ENCODE results near the gene CCNE1. TPM values are rescaled to one million over a fixed set of nuclear protein-coding genes. Genes with fewer than 3 reads are reported as not detected.
A peak's percentile ranks its signal among the peaks of the same experiment; 100 is the strongest.

CCNE1 gene
- total RNA-seq, 2 donors from 2014 or later: 33.3 to 34.9 TPM

DNA sequence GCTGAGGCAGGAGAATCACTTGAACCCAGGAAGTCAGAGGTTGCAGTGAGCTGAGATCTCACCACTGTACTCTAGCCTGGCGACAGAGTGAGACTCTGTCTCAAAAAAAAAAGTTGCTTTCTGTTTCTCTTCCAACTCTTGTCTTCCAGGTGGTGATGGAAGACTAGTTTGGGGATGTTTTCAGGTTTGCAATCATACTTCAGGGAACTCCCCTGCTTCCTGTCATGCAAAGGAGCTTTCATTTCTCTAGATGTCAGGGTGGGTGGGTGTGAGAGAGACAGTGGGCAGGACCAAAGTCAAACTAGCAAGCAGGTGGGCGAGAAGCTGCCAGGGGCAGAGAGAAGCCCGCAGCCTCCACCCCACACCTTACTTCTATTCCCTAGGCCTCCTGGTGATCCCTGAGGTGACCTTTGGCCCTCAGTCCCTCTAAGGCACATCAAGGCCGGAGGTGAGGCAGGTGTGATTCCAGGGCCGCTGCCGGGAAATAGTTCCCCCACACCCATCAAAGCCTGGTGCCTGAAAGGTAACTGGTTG is 25.7 kb downstream of the CCNE1 start:
- Histone ChIP-seq H3K9me3 (ENCODE audit: control insufficient read depth, low read length) (no peaks in the 10 kb centered on the region), H3K36me3 (ENCODE audit: control insufficient read depth, insufficient read depth, low read length) (no peaks in the 10 kb centered on the region), H3K27ac (ENCODE audit: low read depth, low read length) (no peak overlapping the region), H3K27me3 (ENCODE audit: control insufficient read depth, insufficient read depth, low read length, poor library complexity, severe bottlenecking) (peaks cover 11% of the 10 kb centered on the region), H3K4me3 (ENCODE audit: low read length) (no peak overlapping the region), H3K4me1 (ENCODE audit: control insufficient read depth, insufficient read depth, low read length) (no peaks in the 10 kb centered on the region), H3K9ac (ENCODE audit: extremely low read depth, low read length, poor library complexity, severe bottlenecking) (no peak overlapping the region)
- Mint-ChIP-seq H3K27ac (no peak overlapping the region), H3K4me3 (no peak overlapping the region), H3K36me3 (ENCODE audit: low read depth) (no peaks in the 10 kb centered on the region), H3K9me3 (no peaks in the 10 kb centered on the region), H3K27me3 (ENCODE audit: insufficient read depth) (peaks cover 13% of the 10 kb centered on the region), H3K4me1 (no peaks in the 10 kb centered on the region)
- DNase-seq: no peak
- 77 to 89% methylated on average over 3 to 6 of the region's 6 CpGs for WGBS, 2 experiments (ENCODE audit: insufficient coverage in 1 of 2, insufficient read length in 1 of 2)
- TF ChIP-seq, protein P1, sequence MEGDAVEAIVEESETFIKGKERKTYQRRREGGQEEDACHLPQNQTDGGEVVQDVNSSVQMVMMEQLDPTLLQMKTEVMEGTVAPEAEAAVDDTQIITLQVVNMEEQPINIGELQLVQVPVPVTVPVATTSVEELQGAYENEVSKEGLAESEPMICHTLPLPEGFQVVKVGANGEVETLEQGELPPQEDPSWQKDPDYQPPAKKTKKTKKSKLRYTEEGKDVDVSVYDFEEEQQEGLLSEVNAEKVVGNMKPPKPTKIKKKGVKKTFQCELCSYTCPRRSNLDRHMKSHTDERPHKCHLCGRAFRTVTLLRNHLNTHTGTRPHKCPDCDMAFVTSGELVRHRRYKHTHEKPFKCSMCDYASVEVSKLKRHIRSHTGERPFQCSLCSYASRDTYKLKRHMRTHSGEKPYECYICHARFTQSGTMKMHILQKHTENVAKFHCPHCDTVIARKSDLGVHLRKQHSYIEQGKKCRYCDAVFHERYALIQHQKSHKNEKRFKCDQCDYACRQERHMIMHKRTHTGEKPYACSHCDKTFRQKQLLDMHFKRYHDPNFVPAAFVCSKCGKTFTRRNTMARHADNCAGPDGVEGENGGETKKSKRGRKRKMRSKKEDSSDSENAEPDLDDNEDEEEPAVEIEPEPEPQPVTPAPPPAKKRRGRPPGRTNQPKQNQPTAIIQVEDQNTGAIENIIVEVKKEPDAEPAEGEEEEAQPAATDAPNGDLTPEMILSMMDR (conservative IDR thresholded peaks at IDR 0.05): no peak

DNA sequence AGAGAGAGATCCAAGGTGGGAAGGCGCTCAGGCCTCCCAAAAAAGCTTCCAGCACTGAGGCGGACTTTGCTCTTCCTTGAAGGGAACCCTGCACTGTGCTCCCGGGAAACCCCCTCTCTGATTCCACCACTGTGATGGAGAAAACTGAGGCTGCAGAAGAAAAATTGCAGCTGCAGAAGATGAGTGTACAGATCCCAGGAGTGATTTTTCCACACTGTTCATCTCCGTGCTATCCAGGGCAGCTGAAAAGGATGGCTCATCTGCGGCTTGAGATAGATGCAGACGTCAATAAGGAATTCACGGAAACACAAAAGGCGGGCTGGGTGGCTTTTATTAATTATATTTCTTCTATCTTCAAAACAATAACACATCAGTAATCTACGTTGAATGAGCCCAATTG is 26.2 kb downstream of the CCNE1 start:
- H3K27ac ChIP-seq (ENCODE audit: low read depth, low read length): no peak overlapping the region
- no peak overlapping the region for H3K4me3 ChIP-seq (ENCODE audit: low read length)
- Mint-ChIP-seq H3K9me3 (no peaks in the 10 kb centered on the region), H3K27ac (no peak overlapping the region), H3K27me3 (ENCODE audit: insufficient read depth) (peaks cover 16% of the 10 kb centered on the region), H3K36me3 (ENCODE audit: low read depth) (no peaks in the 10 kb centered on the region), H3K4me3 (no peak overlapping the region), H3K4me1 (no peaks in the 10 kb centered on the region)
- no peak for DNase-seq
- H3K27me3 ChIP-seq (ENCODE audit: control insufficient read depth, insufficient read depth, low read length, poor library complexity, severe bottlenecking): peaks cover 16% of the 10 kb centered on the region
- no peaks in the 10 kb centered on the region for H3K36me3 ChIP-seq (ENCODE audit: control insufficient read depth, insufficient read depth, low read length)
- 93 to 94% methylated on average over 8 to 9 of the region's 9 CpGs for WGBS, 2 experiments (ENCODE audit: insufficient coverage in 1 of 2, insufficient read length in 1 of 2)
- H3K9ac ChIP-seq (ENCODE audit: extremely low read depth, low read length, poor library complexity, severe bottlenecking): no peak overlapping the region
- TF ChIP-seq, protein P1 (conservative IDR thresholded peaks at IDR 0.05): no peak
- H3K4me1 ChIP-seq (ENCODE audit: control insufficient read depth, insufficient read depth, low read length): no peaks in the 10 kb centered on the region
- no peaks in the 10 kb centered on the region for H3K9me3 ChIP-seq (ENCODE audit: control insufficient read depth, low read length)

DNA sequence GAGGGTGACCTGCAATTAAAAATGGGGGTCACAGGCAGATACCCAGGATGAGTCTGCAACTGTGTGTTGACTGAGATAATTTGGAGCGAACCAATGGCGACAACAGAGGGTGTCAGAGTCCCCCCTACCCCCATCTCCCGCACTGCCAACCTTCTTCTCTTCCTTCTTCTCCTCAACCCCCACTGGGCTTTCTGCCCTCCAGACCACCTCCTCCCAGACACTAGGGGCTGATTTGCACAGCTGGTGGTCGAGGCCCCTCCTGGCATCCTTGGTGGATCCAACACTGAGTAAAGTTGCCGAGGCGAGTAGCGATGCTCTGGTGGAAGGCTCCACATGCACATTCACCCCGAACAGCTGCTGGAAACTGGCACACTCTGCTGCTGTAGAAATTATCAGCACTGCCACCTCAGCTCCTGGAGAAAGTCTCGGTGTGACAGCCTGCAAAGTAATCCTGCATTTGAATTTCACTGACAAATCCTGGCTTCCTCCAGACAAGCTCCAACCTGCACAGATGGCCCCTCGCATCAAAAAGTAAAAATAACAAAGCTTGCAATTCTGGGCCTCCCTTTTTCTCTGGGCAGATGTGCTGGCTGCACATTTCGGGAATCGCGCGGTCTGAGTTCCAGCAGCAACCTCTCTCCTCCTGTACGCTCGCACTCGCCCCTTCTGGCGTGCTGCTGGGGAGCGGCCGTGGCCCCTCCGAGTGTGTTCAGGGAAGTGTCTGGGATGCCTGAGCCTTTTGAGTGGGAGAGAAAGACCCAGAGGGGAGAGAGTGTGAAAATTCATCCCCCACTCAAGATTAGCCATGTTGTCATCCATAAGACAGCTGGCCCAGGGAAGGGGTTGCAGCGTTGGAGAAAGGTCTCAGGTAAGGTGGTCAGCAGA is 28.5 kb downstream of the CCNE1 start:
- Mint-ChIP-seq H3K27me3 (ENCODE audit: insufficient read depth) (peaks cover 20% of the 10 kb centered on the region), H3K36me3 (ENCODE audit: low read depth) (no peaks in the 10 kb centered on the region), H3K9me3 (no peaks in the 10 kb centered on the region), H3K4me1 (no peaks in the 10 kb centered on the region), H3K27ac (peak overlapping the region; percentile 62), H3K4me3 (no peak overlapping the region)
- H3K4me3 ChIP-seq (ENCODE audit: low read length): no peak overlapping the region
- DNase-seq: no peak
- H3K9ac ChIP-seq (ENCODE audit: extremely low read depth, low read length, poor library complexity, severe bottlenecking): no peak overlapping the region
- H3K9me3 ChIP-seq (ENCODE audit: control insufficient read depth, low read length): no peaks in the 10 kb centered on the region
- no peaks in the 10 kb centered on the region for H3K36me3 ChIP-seq (ENCODE audit: control insufficient read depth, insufficient read depth, low read length)
- TF ChIP-seq, protein P1 (conservative IDR thresholded peaks at IDR 0.05): no peak
- H3K27ac ChIP-seq (ENCODE audit: low read depth, low read length): no peak overlapping the region
- WGBS, 2 experiments (ENCODE audit: insufficient coverage in 1 of 2, insufficient read length in 1 of 2): 80 to 87% methylated on average over 9 to 21 of the region's 22 CpGs
- H3K27me3 ChIP-seq (ENCODE audit: control insufficient read depth, insufficient read depth, low read length, poor library complexity, severe bottlenecking): peaks cover 27% of the 10 kb centered on the region
- no peaks in the 10 kb centered on the region for H3K4me1 ChIP-seq (ENCODE audit: control insufficient read depth, insufficient read depth, low read length)

All from endodermal cell (in vitro differentiated cells).